T47D (cell line): Measurements from ENCODE around the gene DCC.

Experiments
- DNase-seq, 2 experiments: peaks; one replicate each; pipeline versions ENCODE4 v3.0.0 to v3.0.0-alpha.2; 2011 to 2012; ENCODE audit warnings: low read depth in 1 of 2, low spot score in 1 of 2
- JUND ChIP-seq: IDR thresholded peaks from 2 replicates; pipeline ENCODE4 v1.6.1; 2012; ENCODE audit warnings: low read depth
- in situ Hi-C: cut with HindIII; loops from 2 replicates; pipeline ENCODE4 v1.10.0; 2016; ENCODE audit warnings: low sequenced_read_pairs, low pct_unique_long_range_greater_than_20kb

The DCC gene

GRCh38 chr18:53566626-53567025 is 1226.6 kb downstream of the DCC start:
- no peak for DNase-seq
- in situ Hi-C loops = no loop called here
- no peak for TF ChIP-seq JUND

GRCh38 chr18:53567929-53568574 is 1228.1 kb downstream of the DCC start:
- no peak for TF ChIP-seq JUND
- in situ Hi-C loops = no loop called here
- peak; percentile 20 to 47 for DNase-seq
